Neutrophil (primary cell): Measurements from ENCODE around the gene TBXAS1.

Experiments
- H3K27ac ChIP-seq: fragments of 200-600 bp; sonication (generic); 2 replicates; pipeline ENCODE4 v1.5.1; 2016; ENCODE audit warnings: mild to moderate bottlenecking, moderate library complexity
- H3K27me3 ChIP-seq: fragments of 200-600 bp; sonication (generic); 2 replicates; pipeline ENCODE4 v1.6.0; 2016; ENCODE audit warnings: mild to moderate bottlenecking
- H3K36me3 ChIP-seq: fragments of 200-600 bp; sonication (generic); 2 replicates; pipeline ENCODE4 v1.5.1; 2017
- H3K4me1 ChIP-seq, 2 experiments: fragments of 200-600 bp in 1 of 2; sonication (generic) in 1 of 2; 1 replicate in 1 of 2; 2 replicates in 1 of 2; pipeline versions ENCODE4 v1.5.1 to v1.6.1; 2013 to 2016; ENCODE audit warnings: low read depth in 1 of 2, low read length in 1 of 2, mild to moderate bottlenecking in 1 of 2, moderate library complexity in 1 of 2; ENCODE audit not compliant: control insufficient read depth in 1 of 2, insufficient read depth in 1 of 2
- H3K4me3 ChIP-seq, 2 experiments: fragments of 200-600 bp in 1 of 2; sonication (generic) in 1 of 2; 1 replicate in 1 of 2; 2 replicates in 1 of 2; pipeline ENCODE4 v1.5.1; 2013 to 2016; ENCODE audit warnings: low read depth in 1 of 2, low read length in 1 of 2, mild to moderate bottlenecking in 1 of 2, moderate library complexity in 1 of 2
- H3K9me3 ChIP-seq: fragments of 200-600 bp; sonication (generic); 2 replicates; pipeline ENCODE4 v1.5.1; 2016
- TF ChIP-seq, protein P1 (sequence below): fragments of 200-600 bp; sonication (generic); IDR thresholded peaks from 2 replicates; pipeline ENCODE4 v1.5.1; 2016; ENCODE audit warnings: antibody characterized with exemption

The TBXAS1 gene

DNA sequence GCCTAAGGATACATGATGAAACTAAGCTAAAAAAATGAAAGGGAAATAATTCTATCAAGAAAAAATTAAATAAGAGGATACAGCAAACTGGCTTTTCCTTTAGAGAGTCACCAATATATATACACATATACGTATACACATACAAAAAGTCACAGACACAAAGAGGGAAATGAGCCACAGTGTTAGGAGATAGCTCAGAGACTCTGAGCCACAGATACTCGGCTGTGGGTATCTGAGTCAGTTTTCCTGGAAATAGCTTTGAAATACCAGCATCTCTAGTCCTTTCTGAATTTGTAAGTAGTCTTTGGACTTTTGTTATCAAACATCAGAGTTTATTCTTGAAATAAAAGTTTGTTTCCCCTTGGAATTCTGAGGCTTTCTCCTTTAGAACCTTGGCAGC is 111.8 kb downstream of the TBXAS1 start:
- Histone ChIP-seq H3K9me3 (no peaks in the 10 kb centered on the region), H3K36me3 (peaks cover 95% of the 10 kb centered on the region), H3K4me3 (no peak overlapping the region), H3K27ac (no peak overlapping the region), H3K4me1 (peaks cover 26 to 42% of the 10 kb centered on the region in 2 experiments), H3K27me3 (no peaks in the 10 kb centered on the region)
- TF ChIP-seq, protein P1, sequence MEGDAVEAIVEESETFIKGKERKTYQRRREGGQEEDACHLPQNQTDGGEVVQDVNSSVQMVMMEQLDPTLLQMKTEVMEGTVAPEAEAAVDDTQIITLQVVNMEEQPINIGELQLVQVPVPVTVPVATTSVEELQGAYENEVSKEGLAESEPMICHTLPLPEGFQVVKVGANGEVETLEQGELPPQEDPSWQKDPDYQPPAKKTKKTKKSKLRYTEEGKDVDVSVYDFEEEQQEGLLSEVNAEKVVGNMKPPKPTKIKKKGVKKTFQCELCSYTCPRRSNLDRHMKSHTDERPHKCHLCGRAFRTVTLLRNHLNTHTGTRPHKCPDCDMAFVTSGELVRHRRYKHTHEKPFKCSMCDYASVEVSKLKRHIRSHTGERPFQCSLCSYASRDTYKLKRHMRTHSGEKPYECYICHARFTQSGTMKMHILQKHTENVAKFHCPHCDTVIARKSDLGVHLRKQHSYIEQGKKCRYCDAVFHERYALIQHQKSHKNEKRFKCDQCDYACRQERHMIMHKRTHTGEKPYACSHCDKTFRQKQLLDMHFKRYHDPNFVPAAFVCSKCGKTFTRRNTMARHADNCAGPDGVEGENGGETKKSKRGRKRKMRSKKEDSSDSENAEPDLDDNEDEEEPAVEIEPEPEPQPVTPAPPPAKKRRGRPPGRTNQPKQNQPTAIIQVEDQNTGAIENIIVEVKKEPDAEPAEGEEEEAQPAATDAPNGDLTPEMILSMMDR = no peak

DNA sequence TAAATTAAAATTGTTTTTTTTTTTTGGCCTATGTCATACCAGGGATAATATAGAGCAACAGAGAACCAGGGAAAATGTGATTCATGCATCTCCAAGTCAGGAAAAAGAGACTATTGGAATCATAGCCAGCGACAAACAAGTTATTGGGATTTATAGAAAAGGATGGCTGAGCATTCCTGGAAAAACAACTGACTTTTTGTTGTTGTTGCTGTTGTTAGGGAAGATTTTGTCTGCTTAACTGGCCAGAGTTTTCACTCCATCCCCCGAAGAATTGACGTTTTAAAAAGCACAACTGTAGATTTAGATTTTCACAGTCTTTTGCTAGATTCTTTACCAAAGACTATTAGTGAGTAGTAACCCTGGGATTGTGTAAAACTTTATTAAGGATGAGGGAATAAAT is 112.4 kb downstream of the TBXAS1 start:
- no peaks in the 10 kb centered on the region for H3K27me3 ChIP-seq

DNA sequence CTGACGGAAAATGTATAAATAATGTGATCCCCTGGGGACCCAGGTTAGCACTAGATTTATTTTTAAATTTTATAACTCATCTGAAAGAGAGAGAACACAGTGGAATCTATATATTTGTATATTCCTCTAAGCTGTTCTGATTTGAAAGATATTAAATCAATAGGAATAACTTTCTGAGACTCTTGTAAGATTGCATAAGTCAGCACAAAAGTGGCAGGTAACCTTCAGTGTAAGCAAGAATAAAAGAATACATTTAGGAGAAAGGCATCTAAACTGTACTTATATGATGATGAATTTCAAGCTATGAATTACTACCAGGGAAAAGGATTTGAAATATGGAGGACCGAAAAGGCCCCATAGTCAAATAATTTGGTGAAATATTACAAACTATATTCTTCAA is 112.8 kb downstream of the TBXAS1 start:
- Histone ChIP-seq H3K27me3 (no peaks in the 10 kb centered on the region), H3K27ac (no peak overlapping the region), H3K4me1 (peaks cover 20 to 32% of the 10 kb centered on the region in 2 experiments), H3K9me3 (no peaks in the 10 kb centered on the region), H3K4me3 (no peak overlapping the region), H3K36me3 (peaks cover 86% of the 10 kb centered on the region)
- TF ChIP-seq, protein P1 = no peak

More for the DNA sequence above, 112.4 kb downstream of the TBXAS1 start:
- Histone ChIP-seq H3K4me1 (peaks cover 25 to 36% of the 10 kb centered on the region in 2 experiments), H3K4me3 (no peak overlapping the region), H3K27ac (no peak overlapping the region), H3K36me3 (peaks cover 90% of the 10 kb centered on the region), H3K9me3 (no peaks in the 10 kb centered on the region)
- TF ChIP-seq, protein P1 = no peak

- Histone ChIP-seq H3K4me1 (peaks cover 12 to 24% of the 10 kb centered on the region in 2 experiments), H3K36me3 (peaks cover 78% of the 10 kb centered on the region), H3K9me3 (no peaks in the 10 kb centered on the region), H3K27ac (no peak overlapping the region), H3K27me3 (no peaks in the 10 kb centered on the region), H3K4me3 (no peak overlapping the region)
- TF ChIP-seq, protein P1 = no peak
Measured at GRCh38 chr7:139942636-139943035, 113.6 kb downstream of the TBXAS1 start.

- no peaks in the 10 kb centered on the region for H3K9me3 ChIP-seq
- H3K4me1 ChIP-seq = peaks cover 5 to 17% of the 10 kb centered on the region in 2 experiments
- H3K27me3 ChIP-seq = no peaks in the 10 kb centered on the region
- peaks cover 70% of the 10 kb centered on the region for H3K36me3 ChIP-seq
- H3K27ac ChIP-seq = no peak overlapping the region
- TF ChIP-seq, protein P1 = no peak
- H3K4me3 ChIP-seq = no peak overlapping the region
Measured at GRCh38 chr7:139943401-139943800, 114.3 kb downstream of the TBXAS1 start.

GRCh38 chr7:139944248-139944647 is 115.2 kb downstream of the TBXAS1 start:
- Histone ChIP-seq H3K27me3 (no peaks in the 10 kb centered on the region), H3K9me3 (no peaks in the 10 kb centered on the region), H3K4me3 (no peak overlapping the region), H3K36me3 (peaks cover 63% of the 10 kb centered on the region), H3K4me1 (peaks cover 0 to 11% of the 10 kb centered on the region in 2 experiments), H3K27ac (no peak overlapping the region)
- TF ChIP-seq, protein P1 = no peak
